Stomach (tissue), 4 donors: Measurements from ENCODE around the gene CCDC12.

Experiments
- CTCF ChIP-seq, 7 experiments: fragments of 450-650 bp in 4 of 7; fragments of 200-600 bp in 3 of 7; sonication (generic) in 3 of 7; IDR thresholded peaks; one replicate each; pipeline ENCODE4 v1.5.1; 2016 to 2019; ENCODE audit warnings: antibody characterized with exemption in 7 of 7, control low read depth in 2 of 7, mild to moderate bottlenecking in 1 of 7
- EP300 ChIP-seq: sonication (generic); formaldehyde crosslinking; IDR thresholded peaks from one replicate; pipeline ENCODE4 v1.6.1; 2017; ENCODE audit warnings: antibody characterized with exemption
- POLR2A ChIP-seq, 4 donors: fragments of 450-650 bp; IDR thresholded peaks; one replicate each; pipeline ENCODE4 v1.6.1; 2016; ENCODE audit warnings: antibody characterized with exemption in 4 of 4, control low read depth in 2 of 4, mild to moderate bottlenecking in 1 of 4, moderate library complexity in 1 of 4
- POLR2AphosphoS5 ChIP-seq, 3 donors: sonication (generic); formaldehyde crosslinking; IDR thresholded peaks; one replicate each; pipeline ENCODE4 v1.6.1; 2016; ENCODE audit warnings: antibody characterized with exemption in 3 of 3

GRCh38 chr3:46907271-46907670 lies 69.3 kb downstream of the CCDC12 start:
- TF ChIP-seq POLR2AphosphoS5 (IDR thresholded peaks at IDR 0.05): no peak
- TF ChIP-seq CTCF (IDR thresholded peaks at IDR 0.05): no peak
- TF ChIP-seq EP300: no peak
- no peak for TF ChIP-seq POLR2A (IDR thresholded peaks at IDR 0.05)
